Stimulated activated CD8-positive, alpha-beta memory T cell treated with anti-CD3 and anti-CD28 coated beads, Interleukin-12 subunit alpha, Interleukin-12 subunit beta, amount 100 ng/mL, for 1 hour (primary cell): ENCODE data around the gene NME2.
A peak's percentile ranks its signal among the peaks of the same experiment; 100 is the strongest.
"Not testable (repeated sequence)": the region's sequence is repeated elsewhere in the genome, so short reads cannot be mapped to it uniquely, and the experiment has no call there.

Experiments used
- DNase-seq: peaks from one replicate; pipeline ENCODE4 v3.0.0-alpha.2; 2020; ENCODE audit warnings: low read depth

NME2 gene

GRCh38 chr17:51153210-51154072 lies 12.8 kb upstream of the NME2 start, which contains the start of gene NME1:
NME1 (plus strand) TSS chr17:51153559; CDS start chr17:51155655, 2,096 bp downstream.
- peak; percentile 96 for DNase-seq

- DNase-seq: no peak
Observed at GRCh38 chr17:51154176-51154575, 12.0 kb upstream of the NME2 start.

GRCh38 chr17:51155416-51155815 lies 10.8 kb upstream of the NME2 start:
- no peak for DNase-seq

- DNase-seq: no peak
Observed at GRCh38 chr17:51159604-51160003, 6.6 kb upstream of the NME2 start.

GRCh38 chr17:51161541-51161940 lies 4.7 kb upstream of the NME2 start:
- DNase-seq: no peak

- DNase-seq: no peak
Observed at GRCh38 chr17:51164911-51165679, 1.1 kb upstream of the NME2 start.

GRCh38 chr17:51165680-51166197 lies 472 bp upstream of the NME2 start:
- no peak for DNase-seq

- DNase-seq: peak; percentile 49
Observed at GRCh38 chr17:51166987-51167931, 1.0 kb downstream of the NME2 start.

GRCh38 chr17:51169340-51169739 lies 3.1 kb downstream of the NME2 start:
- DNase-seq: no peak

- DNase-seq: no peak
Observed at GRCh38 chr17:51170736-51171135, 4.5 kb downstream of the NME2 start.

- not testable (repeated sequence) for DNase-seq
Observed at GRCh38 chr17:51172030-51172429, 5.8 kb downstream of the NME2 start.

GRCh38 chr17:51180486-51180885 lies 14.3 kb downstream of the NME2 start:
- DNase-seq: no peak

- DNase-seq: no peak
Observed at GRCh38 chr17:51184124-51184523, 17.9 kb downstream of the NME2 start.

- DNase-seq: no peak
Observed at GRCh38 chr17:51185763-51186332, 19.6 kb downstream of the NME2 start.

- no peak for DNase-seq
Observed at GRCh38 chr17:51188271-51188833, 22.1 kb downstream of the NME2 start.

GRCh38 chr17:51189162-51189561 lies 23.0 kb downstream of the NME2 start:
- no peak for DNase-seq

GRCh38 chr17:51189628-51190027 lies 23.4 kb downstream of the NME2 start:
- no peak for DNase-seq

GRCh38 chr17:51191895-51192294 lies 25.7 kb downstream of the NME2 start:
- no peak for DNase-seq

- no peak for DNase-seq
Observed at GRCh38 chr17:51197754-51198153, 31.5 kb downstream of the NME2 start.

GRCh38 chr17:51200295-51200694 lies 34.1 kb downstream of the NME2 start:
- no peak for DNase-seq

- no peak for DNase-seq
Observed at GRCh38 chr17:51200846-51201245, 34.6 kb downstream of the NME2 start.
